HG02840 (cell line): ENCODE measurements around the gene MGAT4B.
A peak's percentile ranks its signal among the peaks of the same experiment; 100 is the strongest.
"Not testable (repeated sequence)": the region's sequence is repeated elsewhere in the genome, so short reads cannot be mapped to it uniquely, and the experiment has no call there.

Experiments used
- ATAC-seq: cut with Tn5 transposase; IDR thresholded peaks from one replicate; pipeline ENCODE4 v1.9.1; 2021; ENCODE audit warnings: mild to moderate bottlenecking, moderate library complexity, moderate number of reproducible peaks; ENCODE audit not compliant: unreplicated experiment, low FRiP score

The MGAT4B gene

GRCh38 chr5:179806250-179807048 is at the start of gene MGAT4B:
MGAT4B (minus strand) TSS chr5:179806866; CDS start chr5:179806583, 283 bp downstream.
- ATAC-seq: peak; percentile 68

- no peak for ATAC-seq
These were observed 47.7 kb upstream of the MGAT4B start for GRCh38 chr5:179854356-179854755.

GRCh38 chr5:179852993-179853547 is 46.4 kb upstream of the MGAT4B start:
- peak; percentile 87 for ATAC-seq

- ATAC-seq: no peak
These were observed 35.0 kb upstream of the MGAT4B start for GRCh38 chr5:179841621-179842020.

GRCh38 chr5:179840766-179841165 is 34.1 kb upstream of the MGAT4B start:
- no peak for ATAC-seq

- no peak for ATAC-seq
These were observed 33.7 kb upstream of the MGAT4B start for GRCh38 chr5:179840321-179840720.

GRCh38 chr5:179839328-179840256 is 32.9 kb upstream of the MGAT4B start:
- ATAC-seq: no peak

GRCh38 chr5:179837076-179838011 is 30.7 kb upstream of the MGAT4B start:
- no peak for ATAC-seq

GRCh38 chr5:179836225-179837019 is 29.8 kb upstream of the MGAT4B start:
- ATAC-seq: no peak

GRCh38 chr5:179834871-179835270 is 28.2 kb upstream of the MGAT4B start:
- not testable (repeated sequence) for ATAC-seq

GRCh38 chr5:179834120-179834519 is 27.5 kb upstream of the MGAT4B start:
- ATAC-seq: no peak

GRCh38 chr5:179833709-179834070 is 27.0 kb upstream of the MGAT4B start:
- ATAC-seq: no peak

GRCh38 chr5:179833056-179833708 is 26.5 kb upstream of the MGAT4B start:
- no peak for ATAC-seq

- no peak for ATAC-seq
These were observed 25.5 kb upstream of the MGAT4B start for GRCh38 chr5:179832039-179832745.

- ATAC-seq: no peak
These were observed 24.3 kb upstream of the MGAT4B start for GRCh38 chr5:179830818-179831468.

- ATAC-seq: no peak
These were observed 23.2 kb upstream of the MGAT4B start for GRCh38 chr5:179829732-179830435.
